ENCODE results near the gene SMIM36. TPM values are rescaled to one million over a fixed set of nuclear protein-coding genes. Genes with fewer than 3 reads are reported as not detected.
"Not testable (repeated sequence)": the region's sequence is repeated elsewhere in the genome, so short reads cannot be mapped to it uniquely, and the experiment has no call there.

Gene SMIM36
- total RNA-seq, 1 donor from 2014 or later: not detected

DNA sequence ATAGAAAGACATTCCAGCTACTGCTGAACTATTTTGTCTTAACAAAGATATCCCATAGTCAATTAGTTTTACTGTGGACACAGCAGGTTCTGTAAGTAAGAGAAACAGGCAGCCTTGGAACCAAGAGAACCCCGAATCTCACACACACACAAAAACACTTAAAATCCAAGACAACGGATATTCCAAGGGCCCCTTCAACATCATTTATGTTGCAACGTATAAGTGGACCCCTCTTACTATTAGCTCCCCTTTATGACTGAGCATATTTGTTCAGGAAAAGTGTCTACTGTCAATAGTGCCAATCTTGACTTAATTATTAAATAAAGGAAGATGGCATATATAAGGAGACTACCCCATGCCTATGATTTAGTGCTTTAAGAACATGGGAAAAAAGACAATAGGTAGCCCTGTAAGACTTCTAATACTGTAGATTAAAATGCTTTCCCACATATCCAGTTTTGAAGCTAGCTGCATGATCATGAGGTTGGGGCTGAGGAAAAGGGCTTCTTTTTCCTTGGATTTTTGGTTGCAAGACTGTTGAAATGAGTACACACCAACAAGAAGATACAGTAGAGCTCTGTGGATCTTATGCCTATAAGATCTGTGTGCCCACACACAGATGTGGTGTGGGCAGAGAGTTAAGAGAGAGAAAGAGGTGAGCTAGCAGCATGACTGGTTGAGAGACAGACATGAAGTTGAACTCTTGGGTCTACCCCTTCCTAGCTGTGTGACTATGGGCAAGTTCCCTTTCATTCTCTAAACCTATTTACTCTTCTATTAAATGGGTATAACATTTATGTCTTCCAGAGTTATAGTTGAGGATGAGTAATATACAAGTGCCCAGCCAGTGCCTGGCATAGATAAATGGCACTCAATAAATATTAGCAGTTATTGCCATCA, 92.6 kb downstream of the SMIM36 start:
- DNase-seq (ENCODE audit: low spot score in 2 of 2) (no peak), FAIRE-seq (no peak)

DNA sequence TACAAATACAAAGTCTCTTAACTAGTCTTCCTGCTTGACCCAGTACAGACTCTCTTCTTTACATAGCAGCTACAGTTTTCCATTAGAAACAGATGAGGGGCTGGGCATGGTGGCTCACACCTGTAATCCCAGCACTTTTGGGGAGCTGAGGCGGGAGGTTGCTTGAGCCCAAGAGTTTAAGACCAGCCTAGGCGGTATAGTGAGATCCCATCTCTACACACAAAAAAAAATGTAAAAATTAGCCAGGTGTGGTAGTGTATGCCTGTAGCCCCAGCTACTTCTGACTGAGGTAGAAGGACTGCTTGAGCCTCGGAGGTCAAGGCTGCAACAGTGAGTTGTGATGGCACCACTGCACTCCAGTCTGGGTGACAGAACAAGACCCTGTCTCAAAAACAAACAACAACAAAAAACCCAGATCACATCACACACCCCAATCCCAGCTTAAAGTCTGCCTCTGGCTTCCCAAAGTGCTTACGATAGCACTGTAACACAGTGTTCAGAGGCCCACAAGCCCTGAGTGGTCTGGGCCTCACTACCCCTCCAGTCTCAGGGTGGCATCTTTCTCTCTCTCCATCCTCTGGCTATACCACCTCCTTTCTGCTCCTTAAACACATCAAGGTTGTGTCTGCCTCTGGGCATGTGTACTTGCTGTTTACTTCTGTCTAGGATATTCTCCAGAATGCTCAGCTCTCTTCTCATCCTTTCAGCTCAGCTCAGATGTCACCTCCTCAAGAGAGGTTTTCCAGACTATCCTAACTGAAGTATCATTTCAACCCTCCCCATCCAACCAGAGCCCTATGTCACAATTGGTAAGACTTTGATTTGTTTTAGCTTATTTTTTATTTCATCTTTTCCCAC, 93.6 kb downstream of the SMIM36 start:
- FAIRE-seq: no peak
- no peak for DNase-seq (ENCODE audit: low spot score in 2 of 2)

- no peak for FAIRE-seq
- no peak for DNase-seq (ENCODE audit: low spot score in 2 of 2)
Measured at GRCh38 chr17:55416470-55417052, 94.7 kb downstream of the SMIM36 start.

DNA sequence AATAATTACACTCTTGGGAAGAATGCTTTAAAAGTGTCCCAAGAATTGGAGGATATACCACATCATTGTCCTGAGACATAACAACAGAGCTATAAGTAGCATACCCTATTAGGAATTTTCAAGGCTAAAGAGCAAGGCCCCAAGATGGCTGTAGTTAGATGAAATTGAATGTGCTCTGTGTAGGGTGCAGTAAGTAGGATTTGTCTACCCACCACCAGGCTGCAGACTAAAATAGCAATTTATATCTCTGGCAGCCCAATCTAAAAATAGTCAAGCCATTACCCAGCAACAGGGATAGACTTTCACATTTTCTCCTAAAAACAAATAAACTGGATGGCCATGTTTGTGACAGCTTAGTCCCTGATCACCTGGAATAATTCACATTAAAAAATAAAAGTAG, 95.3 kb downstream of the SMIM36 start:
- FAIRE-seq (no peak), DNase-seq (ENCODE audit: low spot score in 2 of 2) (no peak)

DNA sequence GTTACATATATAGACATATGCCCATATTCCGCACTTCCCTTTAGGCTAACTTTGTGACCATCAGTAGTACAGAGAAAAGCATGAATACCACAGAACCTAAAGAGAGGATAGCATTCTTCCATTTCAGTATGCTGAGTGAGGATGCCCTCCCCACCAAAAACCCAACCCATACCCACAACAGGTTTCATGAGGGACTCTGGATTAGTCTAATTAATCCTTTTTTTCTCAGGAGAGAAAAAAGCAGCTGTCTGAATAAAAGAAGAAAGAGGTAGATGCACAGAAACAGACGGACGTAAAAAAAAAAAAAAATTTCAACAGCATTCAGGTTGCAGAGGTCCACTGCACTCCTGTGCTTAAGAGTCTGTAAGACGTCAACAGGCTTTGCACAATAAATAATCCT, 96.3 kb downstream of the SMIM36 start:
- DNase-seq (ENCODE audit: low spot score in 2 of 2) (no peak), FAIRE-seq (no peak)

GRCh38 chr17:55413825-55414489, 97.3 kb downstream of the SMIM36 start:
- DNase-seq (ENCODE audit: low spot score in 2 of 2): no peak
- no peak for FAIRE-seq

DNA sequence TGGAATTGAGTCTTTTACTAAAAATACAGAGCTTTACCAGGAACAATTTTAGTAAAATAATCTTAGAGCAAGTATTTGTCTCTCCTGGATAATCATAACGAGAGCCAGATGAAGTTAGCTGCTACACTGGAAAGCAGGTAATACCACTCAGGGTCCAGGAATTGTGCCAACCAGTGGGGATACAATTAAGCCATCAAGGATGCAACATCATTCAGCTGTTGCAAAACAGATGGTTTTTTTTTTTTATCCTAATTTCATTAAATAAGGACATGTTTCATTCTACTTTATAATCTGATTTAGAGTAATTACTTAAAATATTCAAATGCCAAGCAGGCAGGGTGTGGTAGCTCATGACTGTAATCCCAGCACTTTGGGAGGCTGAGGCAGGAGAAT, 99.8 kb downstream of the SMIM36 start:
- no peak for DNase-seq (ENCODE audit: low spot score in 2 of 2)
- no peak for FAIRE-seq

DNA sequence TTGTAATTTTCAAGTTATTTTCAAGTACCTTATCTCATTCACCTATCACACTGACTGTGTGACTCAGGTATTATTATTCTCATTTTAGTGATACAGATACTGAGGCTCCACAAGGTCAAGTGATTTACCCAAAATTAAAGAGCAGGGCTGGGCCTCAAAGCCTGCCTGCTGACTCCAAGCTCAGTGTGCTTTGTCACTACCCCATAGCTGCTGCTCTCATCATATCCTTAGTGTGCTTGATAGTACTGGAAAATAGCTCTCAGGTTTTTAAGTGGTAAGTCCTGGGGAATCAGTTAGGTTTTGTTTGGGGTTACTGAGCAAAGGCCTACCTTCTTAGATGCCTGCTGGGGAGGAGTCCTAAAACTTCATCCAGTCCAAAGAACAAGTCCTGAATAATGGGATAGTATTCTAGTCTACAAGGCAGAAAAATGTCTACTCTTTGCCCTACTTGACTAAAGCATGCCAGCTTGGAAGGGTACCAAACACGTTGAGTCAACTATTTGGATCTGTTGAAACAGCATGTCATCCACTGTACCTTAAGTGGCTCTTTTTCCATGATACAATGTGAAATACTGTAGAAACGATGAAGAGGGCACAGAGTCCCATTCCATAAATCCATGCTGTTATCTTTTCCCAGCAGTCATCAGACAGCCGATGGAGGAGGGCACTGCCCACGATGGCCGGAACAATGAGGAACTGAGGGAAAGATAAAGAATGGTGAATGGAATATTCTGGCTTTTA, 100.4 kb downstream of the SMIM36 start:
- FAIRE-seq: no peak
- no peak for DNase-seq (ENCODE audit: low spot score in 2 of 2)

DNA sequence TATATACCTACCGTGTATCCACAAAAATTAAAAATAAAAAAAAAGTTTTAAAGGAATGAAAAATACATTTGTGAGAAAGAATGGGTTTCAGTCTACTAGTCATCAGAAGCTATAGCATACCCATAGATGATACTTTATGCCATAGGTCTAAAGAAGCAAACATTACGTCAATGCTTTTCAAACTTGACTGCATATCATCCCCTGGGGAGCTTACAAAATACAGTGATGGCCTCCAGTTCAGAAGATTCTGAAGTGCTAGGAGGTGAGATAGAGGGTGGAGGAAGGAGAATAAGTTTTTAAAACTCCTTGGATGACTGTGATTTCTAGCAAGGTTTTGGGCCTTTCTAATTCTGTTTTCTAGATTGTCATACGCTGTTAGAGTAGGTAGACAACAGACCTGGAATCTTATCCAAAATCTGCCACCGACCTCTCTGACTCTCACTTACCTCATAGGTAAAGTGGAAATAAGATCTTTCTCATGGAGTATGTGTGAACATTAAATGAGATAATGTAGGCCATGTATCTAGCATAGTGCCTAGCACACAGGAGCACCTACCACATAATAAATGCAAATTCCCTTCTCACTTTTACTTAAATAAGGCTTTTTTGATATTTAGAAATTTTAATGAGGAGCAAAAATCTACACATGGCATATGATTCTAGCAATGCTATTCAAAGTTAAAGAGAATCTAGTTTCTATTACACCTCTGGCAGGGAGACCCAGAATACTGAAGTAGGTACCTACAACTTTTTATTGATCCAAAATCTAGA, 102.0 kb downstream of the SMIM36 start:
- DNase-seq (ENCODE audit: low spot score in 2 of 2) (no peak), FAIRE-seq (no peak)

DNA sequence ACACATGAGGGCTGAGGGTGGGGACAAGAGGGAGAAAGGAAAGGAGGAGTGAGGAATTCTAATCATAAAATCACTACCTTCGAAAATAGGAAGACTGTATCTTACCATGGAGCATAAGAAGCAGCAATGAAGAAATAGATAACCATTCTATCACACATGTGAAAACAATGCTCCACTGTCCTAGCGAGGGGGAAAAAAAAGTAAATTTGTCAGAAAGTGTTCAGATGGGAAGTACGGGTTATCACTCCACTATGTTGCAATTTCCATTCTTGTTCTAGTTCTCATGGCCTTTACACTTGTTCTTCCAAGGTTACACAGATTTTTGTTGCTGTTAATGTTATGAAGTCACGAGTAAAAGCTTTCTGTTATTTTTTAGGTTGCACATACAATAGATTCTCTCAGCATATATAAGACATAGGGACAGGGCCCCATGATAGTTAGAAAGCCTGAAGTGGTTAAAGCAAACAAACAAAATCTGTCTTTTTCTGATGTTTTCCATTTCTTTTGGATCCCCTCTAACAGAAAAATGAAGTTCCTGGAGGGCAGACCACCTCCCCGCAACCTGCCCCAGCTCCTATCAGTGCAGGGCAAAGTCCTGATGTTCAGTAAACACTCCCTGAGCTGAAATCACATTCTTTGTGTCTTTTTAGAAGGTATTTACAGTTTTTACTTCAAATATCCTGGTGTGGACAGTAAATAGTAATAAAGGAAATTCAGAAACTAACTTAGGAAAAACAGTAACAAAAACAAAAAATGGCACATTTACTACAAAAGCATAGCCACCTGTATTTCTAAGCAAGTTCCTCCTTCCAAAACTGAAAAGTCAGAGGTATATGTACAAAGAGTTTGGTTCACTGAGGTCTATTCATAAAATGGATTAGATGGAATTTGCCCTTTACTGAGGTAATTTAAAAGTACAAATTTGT, 103.3 kb downstream of the SMIM36 start:
- no peak for FAIRE-seq

DNA sequence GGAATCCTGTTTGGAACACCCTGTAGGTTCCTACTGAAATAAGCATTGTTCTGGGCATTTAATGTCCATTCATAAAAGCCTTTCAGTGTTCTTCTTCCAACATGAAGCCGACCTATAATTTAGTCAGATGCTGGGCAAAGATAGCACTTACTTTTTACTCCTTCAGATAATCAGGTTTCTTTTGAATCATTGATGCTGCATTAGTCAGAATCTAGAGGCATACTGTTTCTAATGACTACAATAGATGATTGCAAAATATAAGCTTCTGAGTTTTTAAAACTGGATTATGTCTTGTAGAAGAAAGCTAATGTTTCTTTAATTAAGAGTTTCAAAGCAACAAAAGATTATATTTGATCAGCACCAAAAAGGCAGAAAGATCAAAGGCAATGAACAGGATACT, 105.7 kb downstream of the SMIM36 start:
- no peak for FAIRE-seq
- no peak for DNase-seq (ENCODE audit: low spot score in 2 of 2)

More for the DNA sequence above, 103.3 kb downstream of the SMIM36 start:
- no peak for DNase-seq (ENCODE audit: low spot score in 2 of 2)

GRCh38 chr17:55404197-55404596, 107.1 kb downstream of the SMIM36 start:
- not testable (repeated sequence) for DNase-seq (ENCODE audit: low spot score in 2 of 2); FAIRE-seq

GRCh38 chr17:55402374-55402773, 108.9 kb downstream of the SMIM36 start:
- DNase-seq (ENCODE audit: low spot score in 2 of 2) (no peak), FAIRE-seq (no peak)

Small RNA genes lying within 50 kb of the gene (small RNA-seq; reads per million reads assigned to genes)
- not detected for gene RNU6-1249P

Other genes with a start within 250 kb of the SMIM36 start
- gene HLF, start 246.5 kb downstream of the SMIM36 start, total RNA-seq: 8.6 TPM
- 293 TPM for gene MMD, start 89.6 kb downstream of the SMIM36 start, total RNA-seq
- gene TMEM100, start 211.4 kb upstream of the SMIM36 start, total RNA-seq: 3.3 TPM
- gene PCTP, start 239.6 kb upstream of the SMIM36 start, total RNA-seq: 4.9 TPM

Data from frontal cortex (tissue), 4 donors.